GM12878 (cell line): Measurements from ENCODE around the gene SHISA9.

Experiments used
- CTCF ChIP-seq, 3 experiments: IDR thresholded peaks in 2 of 3; conservative IDR thresholded peaks in 1 of 3; 2 replicates each; pipeline ENCODE4 v1.5.1; 2011; ENCODE audit warnings: low read depth in 3 of 3, low read length in 3 of 3, mild to moderate bottlenecking in 3 of 3, control low read depth in 2 of 3, moderate library complexity in 2 of 3, inconsistent platforms in 1 of 3, mixed read lengths in 1 of 3; ENCODE audit not compliant: control insufficient read depth in 2 of 3, insufficient read depth in 1 of 3; ENCODE audit errors: extremely low read depth in 1 of 3
- NKRF ChIP-seq: fragments of 450-650 bp; conservative IDR thresholded peaks from 2 replicates; pipeline ENCODE4 v1.6.1; 2017; ENCODE audit warnings: mild to moderate bottlenecking, moderate library complexity
- SP1 ChIP-seq: IDR thresholded peaks from one replicate; pipeline ENCODE4 v1.6.1; 2011; ENCODE audit warnings: low read depth, low read length

GRCh38 chr16:12976936-12977335, 75.5 kb downstream of the SHISA9 start:
- TF ChIP-seq NKRF (no peak), CTCF (IDR thresholded peaks at IDR 0.05 in 2 of 3, conservative IDR thresholded peaks at IDR 0.05 in 1 of 3; ENCODE audit: control insufficient read depth in 2 of 3, extremely low read depth in 1 of 3, insufficient read depth in 1 of 3, low read depth in 3 of 3, low read length in 3 of 3) (no peak), SP1 (no peak)
